Psoas muscle (tissue), 8 donors: Measurements from ENCODE around the gene ATXN10. TPM values are rescaled to one million over a fixed set of nuclear protein-coding genes. Genes with fewer than 3 reads are reported as not detected.
A peak's percentile ranks its signal among the peaks of the same experiment; 100 is the strongest.

Experiments
- ATAC-seq, 4 donors: fragments of 200-7000 bp; cut with Tn5 transposase; one replicate each; pipeline ENCODE4 v1.9.1; 2020; ENCODE audit warnings: moderate library complexity in 3 of 4, mild to moderate bottlenecking in 2 of 4
- DNase-seq, 2 donors: peaks; one replicate each; pipeline ENCODE4 v3.0.0-alpha.2; 2020
- H3K27ac ChIP-seq: fragments of 200-600 bp; one replicate; pipeline ENCODE4 v1.8.0; 2022
- H3K27me3 ChIP-seq, 3 donors: fragments of 200-600 bp in 1 of 3; one replicate each; pipeline versions ENCODE4 v1.6.1 to v1.8.0; 2013 to 2022; ENCODE audit warnings: low read length in 2 of 3, mild to moderate bottlenecking in 2 of 3, moderate library complexity in 1 of 3; ENCODE audit not compliant: insufficient read depth in 3 of 3
- H3K36me3 ChIP-seq, 2 donors: fragments of 200-600 bp in 1 of 2; one replicate each; pipeline versions ENCODE4 v1.6.1 to v1.8.0; 2013 to 2022; ENCODE audit warnings: low read depth in 1 of 2, mild to moderate bottlenecking in 1 of 2, moderate library complexity in 1 of 2; ENCODE audit not compliant: insufficient read depth in 1 of 2
- H3K4me1 ChIP-seq: fragments of 200-600 bp; one replicate; pipeline ENCODE4 v1.8.0; 2022
- H3K4me3 ChIP-seq: fragments of 200-600 bp; one replicate; pipeline ENCODE4 v1.8.0; 2022; ENCODE audit warnings: mild to moderate bottlenecking
- H3K9me3 ChIP-seq: fragments of 200-600 bp; one replicate; pipeline ENCODE4 v1.8.0; 2022
- CTCF ChIP-seq: fragments of 200-600 bp; IDR thresholded peaks from one replicate; pipeline ENCODE4 v1.8.0; 2022; ENCODE audit warnings: antibody characterized with exemption
- WGBS, 3 donors: extraction: QIAGEN DNeasy Blood & Tissue Kit; methylation state at CpG; one replicate each; pipeline versions ENCODE4 v1.1.6 to v1.1.7; 2013; 5-methylcytosine and 5-hydroxymethylcytosine counted together
- intact Hi-C, 2 donors: fragments of 100-400 bp; cut with DNase I; formaldehyde crosslinking; loops; one replicate each; pipeline versions ENCODE4 v1.11.0 to v1.14.2; 2022
- polyA plus RNA-seq, 3 donors: library from polyadenylated mRNA; stranded (reverse); fragments of 200-250 nt; gene quantifications; one replicate each; pipeline ENCODE4 v1.2.3, GENCODE V29; 2013
- total RNA-seq, 4 donors: library from RNA; stranded (reverse); fragmentation: NEBNext Ultra II Directional in 2 of 4; extraction: Animal tissue kit (Norgen Biotek cat#: 25700) in 2 of 4; gene quantifications; one replicate each; pipeline versions ENCODE4 v1.2.1 to v1.2.4, GENCODE V29; 2021 to 2023
- donor health status: healthy with polysubstance abuse.
- donor health status: DM: no; HTN: no; CAD: no; lungs with moderate emphysema.
- donor health status: Bipolar disorder and iron deficiency.
- donor health status: healthy.
- donor health status: DM: yes; HTN: yes; CAD: no.
- donor health status: DM: no; HTN: no; CAD: no.
- donor health status: DM: no; HTN: no; CAD: no.
- donor health status: DM: yes; HTN: yes; CAD: no.

Gene ATXN10
- total and polyA plus RNA-seq, 7 donors = 57.7 to 173 (median 115) TPM

GRCh38 chr22:45832180-45832579 lies 160.5 kb downstream of the ATXN10 start:
- TF ChIP-seq CTCF = no peak
- intact Hi-C loops = loop anchor here (10.0 kb wide), 2 partner anchors 77 to 187 kb away; no protein-coding TSS in a partner anchor
- Histone ChIP-seq H3K27ac (no peak overlapping the region), H3K36me3 (peaks cover 0 to 9% of the 10 kb centered on the region in 2 donors), H3K4me1 (no peaks in the 10 kb centered on the region), H3K27me3 (no peaks in the 10 kb centered on the region), H3K4me3 (no peak overlapping the region), H3K9me3 (peaks cover 4% of the 10 kb centered on the region)
- DNase-seq (no peak), ATAC-seq (no peak)
- 79 to 95% (median 92%) methylated on average over 2 of the region's 2 CpGs for WGBS, 3 donors

GRCh38 chr22:45832959-45833580 lies 161.4 kb downstream of the ATXN10 start:
- intact Hi-C loops = loop anchor here (10.0 kb wide), 2 partner anchors 78 to 188 kb away; no protein-coding TSS in a partner anchor
- ATAC-seq = peak in 2 of 4 donors; percentile 37 to 66

GRCh38 chr22:45833613-45834012 lies 162.0 kb downstream of the ATXN10 start:
- Histone ChIP-seq H3K36me3 (peaks cover 0 to 6% of the 10 kb centered on the region in 2 donors), H3K4me1 (no peaks in the 10 kb centered on the region), H3K4me3 (no peak overlapping the region), H3K9me3 (peaks cover 4% of the 10 kb centered on the region), H3K27me3 (no peaks in the 10 kb centered on the region), H3K27ac (no peak overlapping the region)
- ATAC-seq (peak in 2 of 4 donors; percentile 66 to 70), DNase-seq (no peak)
- WGBS, 3 donors = 67 to 89% (median 73%) methylated on average over 14 of the region's 14 CpGs
- TF ChIP-seq CTCF = no peak
- intact Hi-C loops = loop anchor here (10.0 kb wide), 2 partner anchors 79 to 189 kb away; no protein-coding TSS in a partner anchor

More at GRCh38 chr22:45832959-45833580, 161.4 kb downstream of the ATXN10 start:
- Histone ChIP-seq H3K4me1 (no peaks in the 10 kb centered on the region), H3K27ac (no peak overlapping the region), H3K4me3 (no peak overlapping the region), H3K27me3 (no peaks in the 10 kb centered on the region), H3K9me3 (peaks cover 4% of the 10 kb centered on the region), H3K36me3 (peaks cover 0 to 9% of the 10 kb centered on the region in 2 donors)
- TF ChIP-seq CTCF = no peak
- WGBS, 3 donors = 76 to 85% (median 85%) methylated on average over 8 of the region's 8 CpGs
- DNase-seq = no peak

GRCh38 chr22:45834241-45834640 lies 162.6 kb downstream of the ATXN10 start:
- H3K9me3 ChIP-seq = peaks cover 2% of the 10 kb centered on the region
- intact Hi-C loops = loop anchor here (10.0 kb wide), 2 partner anchors 79 to 189 kb away; no protein-coding TSS in a partner anchor
- TF ChIP-seq CTCF = no peak
- no peak overlapping the region for H3K4me3 ChIP-seq
- no peak overlapping the region for H3K27ac ChIP-seq
- peaks cover 0 to 10% of the 10 kb centered on the region in 2 donors for H3K36me3 ChIP-seq
- H3K4me1 ChIP-seq = no peaks in the 10 kb centered on the region
- DNase-seq = no peak
- ATAC-seq = no peak
- no peaks in the 10 kb centered on the region for H3K27me3 ChIP-seq
- WGBS, 3 donors = 60 to 71% (median 67%) methylated on average over 5 of the region's 5 CpGs
